HepG2 (cell line): ENCODE data around the gene SCGB1D2. TPM values are rescaled to one million over a fixed set of nuclear protein-coding genes. Genes with fewer than 3 reads are reported as not detected.

ENCODE experiments used
- ATAC-seq: fragments of 200-7000 bp; cut with Tn5 transposase; 3 replicates; pipeline ENCODE4 v1.9.1; 2020; ENCODE audit warnings: mild to moderate bottlenecking, moderate library complexity
- Bru-seq: library from RNA; stranded (reverse); fragments of 400-500 nt; gene quantifications from one replicate; lab custom pipeline; 2021; lab: Mats Ljungman, UMichigan
- BruChase-seq, 2 experiments: library from RNA; stranded (reverse); fragments of 400-500 nt; gene quantifications; one replicate each; lab custom pipeline; 2021; lab: Mats Ljungman, UMichigan
- BruUV-seq: library from RNA; stranded (reverse); fragments of 400-500 nt; replicated peaks from 2 replicates; lab custom pipeline; 2021; lab: Mats Ljungman, UMichigan
- CTCF ChIA-PET: fragments of 300-600 bp; formaldehyde crosslinking; extraction: SDS; loops from one replicate; lab custom pipeline; 2021; ENCODE audit warnings: low total read pairs, inconsistent platforms, low intra/inter-chr PET ratio; lab: Yijun Ruan, JAX
- POLR2A ChIA-PET: fragments of 350-600 bp; sonication (Branson Sonifier 250); formaldehyde crosslinking; loops from one replicate; lab custom pipeline; 2020; ENCODE audit warnings: antibody characterized with exemption, inconsistent platforms; lab: Yijun Ruan, JAX
- DNase-seq: peaks from one replicate; pipeline ENCODE4 v3.0.0-alpha.2; 2015; ENCODE audit warnings: low spot score
- FAIRE-seq: peaks from 3 replicates; lab custom pipeline; 2011; peaks lifted over from hg19 to GRCh38; lab: Jason Lieb, UNC
- H2AFZ ChIP-seq: one replicate; pipeline ENCODE4 v1.6.1; 2011; ENCODE audit warnings: low read length, inconsistent platforms
- H3K27ac ChIP-seq: fragments of 300-600 bp; 3 replicates; pipeline ENCODE4 v1.8.0; 2011; ENCODE audit warnings: mixed run types, mild to moderate bottlenecking, mixed read lengths, low read length, inconsistent platforms; ENCODE audit not compliant: insufficient read depth; ENCODE audit errors: extremely low read length
- H3K27me3 ChIP-seq, 2 experiments: fragments of 200-600 bp in 1 of 2; 2 replicates in 1 of 2; 3 replicates in 1 of 2; pipeline versions ENCODE4 v1.6.0 to v1.8.0; 2011; ENCODE audit warnings: low read length in 2 of 2, mild to moderate bottlenecking in 2 of 2, moderate library complexity in 2 of 2, inconsistent platforms in 1 of 2; ENCODE audit not compliant: insufficient read depth in 2 of 2, control insufficient read depth in 1 of 2
- H3K36me3 ChIP-seq, 2 experiments: fragments of 200-600 bp in 1 of 2; replicated peaks in 1 of 2; 2 replicates in 1 of 2; 3 replicates in 1 of 2; pipeline versions ENCODE4 v1.5.1 to v1.8.0; 2011; ENCODE audit warnings: low read length in 2 of 2, inconsistent platforms in 1 of 2; ENCODE audit not compliant: insufficient read depth in 2 of 2, control insufficient read depth in 1 of 2
- H3K4me1 ChIP-seq: 2 replicates; pipeline ENCODE4 v1.5.1; 2012; ENCODE audit warnings: low read length, inconsistent platforms; ENCODE audit not compliant: insufficient read depth
- H3K4me2 ChIP-seq: 2 replicates; pipeline ENCODE4 v1.6.0; 2011; ENCODE audit warnings: low read depth, low read length, inconsistent platforms
- H3K4me3 ChIP-seq, 3 experiments: fragments of 200-600 bp in 1 of 3; sonication (generic), shearing (Covaris generic) in 1 of 3; replicated peaks in 1 of 3; 2 replicates each; pipeline ENCODE4 v1.5.1; 2011 to 2016; ENCODE audit warnings: low read length in 3 of 3, inconsistent platforms in 2 of 3, low read depth in 2 of 3, mild to moderate bottlenecking in 2 of 3, control low read depth in 1 of 3, mixed read lengths in 1 of 3; ENCODE audit not compliant: insufficient read depth in 1 of 3
- H3K79me2 ChIP-seq: one replicate; pipeline ENCODE4 v1.6.1; 2011; ENCODE audit warnings: low read length, inconsistent platforms; ENCODE audit not compliant: insufficient read depth
- H3K9ac ChIP-seq: 2 replicates; pipeline ENCODE4 v1.6.0; 2011; ENCODE audit warnings: mild to moderate bottlenecking, low read depth, low read length, inconsistent platforms; ENCODE audit not compliant: insufficient read depth
- H3K9me3 ChIP-seq: 2 replicates; pipeline ENCODE4 v1.5.1; 2012; ENCODE audit warnings: mild to moderate bottlenecking, low read length
- H4K20me1 ChIP-seq: 2 replicates; pipeline ENCODE4 v1.6.0; 2011; ENCODE audit warnings: inconsistent platforms, mild to moderate bottlenecking, low read length, moderate library complexity; ENCODE audit not compliant: insufficient read depth
- GATAD1 ChIP-seq: IDR thresholded peaks from 2 replicates; pipeline ENCODE4 v1.6.1; 2016; ENCODE audit warnings: missing genetic modification reagents, missing compliant biosample characterization
- MXD3 ChIP-seq: IDR thresholded peaks from 2 replicates; pipeline ENCODE4 v1.6.1; 2016; ENCODE audit warnings: mild to moderate bottlenecking, missing biosample characterization, missing genetic modification reagents
- NR2F6 ChIP-seq, 2 experiments: IDR thresholded peaks; 2 replicates each; pipeline ENCODE4 v1.6.1; 2016; ENCODE audit warnings: antibody characterized with exemption in 1 of 2, mild to moderate bottlenecking in 1 of 2
- SP5 ChIP-seq: IDR thresholded peaks from 2 replicates; pipeline ENCODE4 v1.6.1; 2016; ENCODE audit warnings: low read depth, borderline replicate concordance
- ZIK1 ChIP-seq: sonication (generic); formaldehyde crosslinking; IDR thresholded peaks from 2 replicates; pipeline ENCODE4 v1.5.0; 2020; ENCODE audit warnings: mild to moderate bottlenecking, low read depth, missing genetic modification reagents, borderline replicate concordance
- ZNF207 ChIP-seq: fragments of 450-650 bp; IDR thresholded peaks from 2 replicates; pipeline ENCODE4 v1.6.1; 2016; ENCODE audit warnings: antibody characterized with exemption, borderline replicate concordance
- WGBS: methylation state at CpG from one replicate; pipeline ENCODE4 v1.1.6; 2017; ENCODE audit warnings: low lambda C conversion rate; 5-methylcytosine and 5-hydroxymethylcytosine counted together
- in situ Hi-C: cut with HindIII; loops from 2 replicates; pipeline ENCODE4 v1.10.0; 2017; ENCODE audit warnings: low pct_unique_long_range_greater_than_20kb; ENCODE audit not compliant: extremely low pct_ligation_motif_present
- intact Hi-C: fragments of 100-400 bp; cut with micrococcal nuclease; formaldehyde crosslinking; loops from one replicate; pipeline ENCODE4 v1.10.0; 2022; ENCODE audit not compliant: unreplicated experiment
- long read RNA-seq, 2 experiments: library from RNA in 1 of 2; library from polyadenylated mRNA in 1 of 2; stranded (forward) in 1 of 2; unstranded in 1 of 2; transcript quantifications; one replicate each; pipeline ENCODE4 v2.0.0, GENCODE V29; 2019 to 2022
- polyA minus RNA-seq, 3 experiments: library from RNA; depleted of rRNA, polyadenylated mRNA; stranded (reverse); fragments of >200 nt; gene quantifications; 2 replicates each; pipeline ENCODE4 v1.2.3, GENCODE V29; 2011; ENCODE audit warnings: low replicate concordance in 1 of 3
- polyA plus RNA-seq, 8 experiments: library from polyadenylated mRNA; depleted of rRNA in 3 of 8; stranded (reverse) in 7 of 8; unstranded in 1 of 8; fragments of >200 nt; fragmentation: Illumina TruSeq in 4 of 8; extraction: Trizol in 4 of 8; gene quantifications; 2 replicates each; pipeline versions ENCODE4 v1.2.1 to v1.2.3, GENCODE V29; 2011 to 2016; ENCODE audit warnings: low read depth in 4 of 8, missing spikeins in 1 of 8, mixed read lengths in 1 of 8; ENCODE audit not compliant: insufficient read depth in 1 of 8
- total RNA-seq, 5 experiments: library from RNA; depleted of rRNA; stranded (reverse); fragments of >200 nt; fragmentation: Illumina TruSeq; extraction: Trizol; gene quantifications; 2 replicates each; pipeline ENCODE4 v1.2.3, GENCODE V29; 2016; ENCODE audit warnings: low read depth in 1 of 5

SCGB1D2 gene
- total RNA-seq (2016; rRNA removed; fragmentation: Illumina TruSeq; extraction: Trizol) (not detected in 2 replicates), polyA plus RNA-seq (2011; rRNA removed) (not detected in 2 replicates), polyA minus RNA-seq (2011; rRNA and poly(A)+ RNA removed; ENCODE audit: low replicate concordance) (not detected in 2 replicates), Bru-seq, nascent RNA (not detected), BruChase-seq, experiment 1, labeled RNA remaining after a 6-hour chase (not detected), BruChase-seq, experiment 2, labeled RNA remaining after a 2-hour chase (not detected)
- total RNA-seq (2016; cell fraction: cytosol; rRNA removed; fragmentation: Illumina TruSeq; extraction: Trizol; ENCODE audit: low read depth) = not detected in 2 replicates
- total RNA-seq (2016; cell fraction: insoluble cytoplasmic fraction; rRNA removed; fragmentation: Illumina TruSeq; extraction: Trizol) = not detected in 2 replicates
- total RNA-seq (2016; cell fraction: membrane; rRNA removed; fragmentation: Illumina TruSeq; extraction: Trizol) = not detected in 2 replicates
- total RNA-seq (2016; cell fraction: nucleus; rRNA removed; fragmentation: Illumina TruSeq; extraction: Trizol) = not detected in 2 replicates
- polyA plus RNA-seq (2011; cell fraction: cytosol; rRNA removed) = not detected in 2 replicates
- not detected in 2 replicates for polyA plus RNA-seq (2011; cell fraction: nucleus; rRNA removed)
- not detected in 2 replicates for polyA plus RNA-seq (2012)
- polyA plus RNA-seq (2016; cell fraction: cytosol; fragmentation: Illumina TruSeq; extraction: Trizol; ENCODE audit: low read depth) = not detected in 2 replicates
- polyA plus RNA-seq (2016; cell fraction: insoluble cytoplasmic fraction; fragmentation: Illumina TruSeq; extraction: Trizol; ENCODE audit: low read depth) = not detected in 2 replicates
- not detected in 2 replicates for polyA plus RNA-seq (2016; cell fraction: membrane; fragmentation: Illumina TruSeq; extraction: Trizol; ENCODE audit: low read depth)
- polyA plus RNA-seq (2016; cell fraction: nucleus; fragmentation: Illumina TruSeq; extraction: Trizol; ENCODE audit: insufficient read depth, low read depth) = not detected in 2 replicates
- not detected in 2 replicates for polyA minus RNA-seq (2011; cell fraction: cytosol; rRNA and poly(A)+ RNA removed)
- polyA minus RNA-seq (2011; cell fraction: nucleus; rRNA and poly(A)+ RNA removed) = not detected in 2 replicates
- long read RNA-seq, experiment 1, partial matches to known transcripts = 0 of 1 reads
- long read RNA-seq, experiment 1, other reads (novel, unspliced or antisense) = 0 of 1 reads
- long read RNA-seq, experiment 2 = 0 reads

- ChIA-PET POLR2A (no interaction called here), CTCF (no interaction called here)
- no peak for FAIRE-seq
- Histone ChIP-seq H3K79me2 (no peaks in the 10 kb centered on the region), H3K36me3 (no peaks in the 10 kb centered on the region), H2AFZ (no peak within 1 kb of the TSS), H3K4me2 (no peak within 1 kb of the TSS), H3K27ac (no peak within 1 kb of the TSS), H3K4me3 (no peak within 1 kb of the TSS), H3K9me3 (no peaks in the 10 kb centered on the region), H4K20me1 (no peaks in the 10 kb centered on the region), H3K27me3 (peaks cover 0 to 22% of the 10 kb centered on the region in 2 experiments; a peak in 1 of 5 replicates), H3K4me1 (peaks cover 14% of the 10 kb centered on the region; the same call in 1 of the 2 replicates), H3K9ac (no peak within 1 kb of the TSS)
- in situ Hi-C loops (loop anchor here (5.0 kb wide), 1 partner anchor 70 kb away; no protein-coding TSS in a partner anchor), intact Hi-C loops (no loop called here)
- WGBS = 17% methylated on average over 1 of the region's 3 CpGs
- no TSS peak for BruUV-seq
- peak; percentile 77 for ATAC-seq
- DNase-seq = peak; percentile 32
- TF ChIP-seq ZNF207 (no peak), GATAD1 (CRISPR knock-in tag) (no peak), NR2F6 (IDR thresholded peaks at IDR 0.05) (no peak), NR2F6 (CRISPR knock-in tag; IDR thresholded peaks at IDR 0.05) (no peak), SP5 (CRISPR knock-in tag) (no peak), ZIK1 (CRISPR knock-in tag) (no peak), MXD3 (CRISPR knock-in tag) (no peak)
Measured at GRCh38 chr11:62242021-62242420, at the start of gene SCGB1D2. SCGB1D2 (plus strand) TSS chr11:62242239; CDS start chr11:62242308, 69 bp downstream.
